ENCODE measurements around the gene SPINT2. TPM values are rescaled to one million over a fixed set of nuclear protein-coding genes. Genes with fewer than 3 reads are reported as not detected.
"Not testable (repeated sequence)": the region's sequence is repeated elsewhere in the genome, so short reads cannot be mapped to it uniquely, and the experiment has no call there.

The SPINT2 gene
- total and polyA plus RNA-seq, 4 donors, result 7.0 to 43.0 (median 10.7) TPM

DNA sequence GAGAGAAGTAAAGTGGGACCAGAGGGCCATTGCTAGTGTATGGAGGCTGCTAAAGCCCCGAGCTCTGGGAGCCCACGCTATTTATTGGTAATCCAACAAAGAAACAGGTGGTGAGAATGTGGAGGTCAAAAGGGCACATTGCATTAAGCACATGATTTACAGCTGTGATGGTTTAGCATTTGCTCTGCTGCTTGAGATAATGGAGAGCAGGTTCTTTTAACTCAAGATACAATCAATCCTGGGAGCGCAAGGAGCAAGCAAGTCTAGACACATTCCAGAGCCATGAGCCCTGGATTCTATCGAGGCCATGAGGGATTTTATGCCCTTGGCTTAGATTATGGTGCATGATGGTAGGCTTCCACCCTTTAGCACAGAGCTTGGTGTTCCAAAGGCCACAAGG is 74.6 kb downstream of the SPINT2 start:
- not testable (repeated sequence) for H3K9ac ChIP-seq (ENCODE audit: low read depth in 1 of 2, low read length in 2 of 2); H3K9me3 ChIP-seq (ENCODE audit: control insufficient read depth in 4 of 4, low read length in 3 of 4); H3K27me3 ChIP-seq (ENCODE audit: control insufficient read depth in 4 of 4, insufficient read depth in 4 of 4, low read length in 3 of 4); H3K4me3 ChIP-seq (ENCODE audit: low read depth in 1 of 3, low read length in 3 of 3); H3K27ac ChIP-seq (ENCODE audit: low read depth in 1 of 2, low read length in 2 of 2); H3K36me3 ChIP-seq (ENCODE audit: control insufficient read depth in 4 of 4, insufficient read depth in 3 of 4, low read depth in 1 of 4, low read length in 3 of 4); DNase-seq (ENCODE audit: low spot score)
- WGBS, result 73% methylated on average over 4 of the region's 4 CpGs
- H3K4me1 ChIP-seq (ENCODE audit: control insufficient read depth in 4 of 4, insufficient read depth in 4 of 4, low read length in 3 of 4), result peaks cover 3 to 15% (median 4%) of the 10 kb centered on the region in 4 donors

DNA sequence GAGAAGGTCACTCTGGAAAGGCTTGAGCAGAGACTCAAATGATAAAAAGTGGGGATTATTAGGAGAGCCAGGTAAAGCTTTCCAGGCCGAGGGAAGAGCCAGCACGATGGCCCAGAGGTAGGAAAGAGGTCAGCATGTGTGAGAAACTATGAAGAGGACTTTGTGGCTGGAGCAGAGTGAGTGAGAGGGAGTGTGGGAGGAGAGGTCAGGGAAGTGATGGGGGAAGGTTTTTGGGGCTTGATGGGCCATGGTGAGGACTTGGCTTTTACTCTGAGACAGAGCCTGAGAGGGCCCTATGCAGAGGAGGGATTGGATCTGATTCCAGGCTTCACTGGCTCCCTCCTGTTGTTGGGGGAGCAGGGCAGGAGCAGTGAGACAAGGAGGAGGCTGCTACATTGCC is 76.6 kb downstream of the SPINT2 start:
- Histone ChIP-seq H3K9ac (ENCODE audit: low read depth in 1 of 2, low read length in 2 of 2) (no peak overlapping the region), H3K27ac (ENCODE audit: low read depth in 1 of 2, low read length in 2 of 2) (no peak overlapping the region), H3K4me3 (ENCODE audit: low read depth in 1 of 3, low read length in 3 of 3) (no peak overlapping the region), H3K36me3 (ENCODE audit: control insufficient read depth in 4 of 4, insufficient read depth in 3 of 4, low read depth in 1 of 4, low read length in 3 of 4) (no peaks in the 10 kb centered on the region), H3K4me1 (ENCODE audit: control insufficient read depth in 4 of 4, insufficient read depth in 4 of 4, low read length in 3 of 4) (peaks cover 3 to 14% (median 4%) of the 10 kb centered on the region in 4 donors), H3K9me3 (ENCODE audit: control insufficient read depth in 4 of 4, low read length in 3 of 4) (no peaks in the 10 kb centered on the region), H3K27me3 (ENCODE audit: control insufficient read depth in 4 of 4, insufficient read depth in 4 of 4, low read length in 3 of 4) (no peaks in the 10 kb centered on the region)
- no peak for DNase-seq (ENCODE audit: low spot score)
- 94% methylated on average over 2 of the region's 2 CpGs for WGBS
- TF ChIP-seq FOXA1 (IDR thresholded peaks at IDR 0.05) (no peak), TAF1 (conservative IDR thresholded peaks at IDR 0.05) (no peak), HNF4A (conservative IDR thresholded peaks at IDR 0.05) (no peak), EGR1 (IDR thresholded peaks at IDR 0.05; ENCODE audit: low read depth in 2 of 2) (no peak), YY1 (IDR thresholded peaks at IDR 0.05) (no peak), GABPA (IDR thresholded peaks at IDR 0.05 in 1 of 2, conservative IDR thresholded peaks at IDR 0.05 in 1 of 2) (no peak), HNF4G (IDR thresholded peaks at IDR 0.05) (no peak), NR2F2 (IDR thresholded peaks at IDR 0.05) (no peak), JUND (IDR thresholded peaks at IDR 0.05) (no peak), FOXA2 (IDR thresholded peaks at IDR 0.05) (no peak), RAD21 (IDR thresholded peaks at IDR 0.05) (no peak), SP1 (IDR thresholded peaks at IDR 0.05) (no peak), RXRA (IDR thresholded peaks at IDR 0.05) (no peak)
- TF ChIP-seq, protein P1, sequence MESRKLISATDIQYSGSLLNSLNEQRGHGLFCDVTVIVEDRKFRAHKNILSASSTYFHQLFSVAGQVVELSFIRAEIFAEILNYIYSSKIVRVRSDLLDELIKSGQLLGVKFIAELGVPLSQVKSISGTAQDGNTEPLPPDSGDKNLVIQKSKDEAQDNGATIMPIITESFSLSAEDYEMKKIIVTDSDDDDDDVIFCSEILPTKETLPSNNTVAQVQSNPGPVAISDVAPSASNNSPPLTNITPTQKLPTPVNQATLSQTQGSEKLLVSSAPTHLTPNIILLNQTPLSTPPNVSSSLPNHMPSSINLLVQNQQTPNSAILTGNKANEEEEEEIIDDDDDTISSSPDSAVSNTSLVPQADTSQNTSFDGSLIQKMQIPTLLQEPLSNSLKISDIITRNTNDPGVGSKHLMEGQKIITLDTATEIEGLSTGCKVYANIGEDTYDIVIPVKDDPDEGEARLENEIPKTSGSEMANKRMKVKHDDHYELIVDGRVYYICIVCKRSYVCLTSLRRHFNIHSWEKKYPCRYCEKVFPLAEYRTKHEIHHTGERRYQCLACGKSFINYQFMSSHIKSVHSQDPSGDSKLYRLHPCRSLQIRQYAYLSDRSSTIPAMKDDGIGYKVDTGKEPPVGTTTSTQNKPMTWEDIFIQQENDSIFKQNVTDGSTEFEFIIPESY (IDR thresholded peaks at IDR 0.05), result no peak
- TF ChIP-seq, protein P2, sequence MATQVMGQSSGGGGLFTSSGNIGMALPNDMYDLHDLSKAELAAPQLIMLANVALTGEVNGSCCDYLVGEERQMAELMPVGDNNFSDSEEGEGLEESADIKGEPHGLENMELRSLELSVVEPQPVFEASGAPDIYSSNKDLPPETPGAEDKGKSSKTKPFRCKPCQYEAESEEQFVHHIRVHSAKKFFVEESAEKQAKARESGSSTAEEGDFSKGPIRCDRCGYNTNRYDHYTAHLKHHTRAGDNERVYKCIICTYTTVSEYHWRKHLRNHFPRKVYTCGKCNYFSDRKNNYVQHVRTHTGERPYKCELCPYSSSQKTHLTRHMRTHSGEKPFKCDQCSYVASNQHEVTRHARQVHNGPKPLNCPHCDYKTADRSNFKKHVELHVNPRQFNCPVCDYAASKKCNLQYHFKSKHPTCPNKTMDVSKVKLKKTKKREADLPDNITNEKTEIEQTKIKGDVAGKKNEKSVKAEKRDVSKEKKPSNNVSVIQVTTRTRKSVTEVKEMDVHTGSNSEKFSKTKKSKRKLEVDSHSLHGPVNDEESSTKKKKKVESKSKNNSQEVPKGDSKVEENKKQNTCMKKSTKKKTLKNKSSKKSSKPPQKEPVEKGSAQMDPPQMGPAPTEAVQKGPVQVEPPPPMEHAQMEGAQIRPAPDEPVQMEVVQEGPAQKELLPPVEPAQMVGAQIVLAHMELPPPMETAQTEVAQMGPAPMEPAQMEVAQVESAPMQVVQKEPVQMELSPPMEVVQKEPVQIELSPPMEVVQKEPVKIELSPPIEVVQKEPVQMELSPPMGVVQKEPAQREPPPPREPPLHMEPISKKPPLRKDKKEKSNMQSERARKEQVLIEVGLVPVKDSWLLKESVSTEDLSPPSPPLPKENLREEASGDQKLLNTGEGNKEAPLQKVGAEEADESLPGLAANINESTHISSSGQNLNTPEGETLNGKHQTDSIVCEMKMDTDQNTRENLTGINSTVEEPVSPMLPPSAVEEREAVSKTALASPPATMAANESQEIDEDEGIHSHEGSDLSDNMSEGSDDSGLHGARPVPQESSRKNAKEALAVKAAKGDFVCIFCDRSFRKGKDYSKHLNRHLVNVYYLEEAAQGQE (IDR thresholded peaks at IDR 0.05), result no peak
- TF ChIP-seq, protein P3, sequence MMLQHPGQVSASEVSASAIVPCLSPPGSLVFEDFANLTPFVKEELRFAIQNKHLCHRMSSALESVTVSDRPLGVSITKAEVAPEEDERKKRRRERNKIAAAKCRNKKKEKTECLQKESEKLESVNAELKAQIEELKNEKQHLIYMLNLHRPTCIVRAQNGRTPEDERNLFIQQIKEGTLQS (IDR thresholded peaks at IDR 0.05), result no peak
- TF ChIP-seq, protein P4, sequence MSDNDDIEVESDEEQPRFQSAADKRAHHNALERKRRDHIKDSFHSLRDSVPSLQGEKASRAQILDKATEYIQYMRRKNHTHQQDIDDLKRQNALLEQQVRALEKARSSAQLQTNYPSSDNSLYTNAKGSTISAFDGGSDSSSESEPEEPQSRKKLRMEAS (IDR thresholded peaks at IDR 0.05), result no peak
- TF ChIP-seq, protein P5, sequence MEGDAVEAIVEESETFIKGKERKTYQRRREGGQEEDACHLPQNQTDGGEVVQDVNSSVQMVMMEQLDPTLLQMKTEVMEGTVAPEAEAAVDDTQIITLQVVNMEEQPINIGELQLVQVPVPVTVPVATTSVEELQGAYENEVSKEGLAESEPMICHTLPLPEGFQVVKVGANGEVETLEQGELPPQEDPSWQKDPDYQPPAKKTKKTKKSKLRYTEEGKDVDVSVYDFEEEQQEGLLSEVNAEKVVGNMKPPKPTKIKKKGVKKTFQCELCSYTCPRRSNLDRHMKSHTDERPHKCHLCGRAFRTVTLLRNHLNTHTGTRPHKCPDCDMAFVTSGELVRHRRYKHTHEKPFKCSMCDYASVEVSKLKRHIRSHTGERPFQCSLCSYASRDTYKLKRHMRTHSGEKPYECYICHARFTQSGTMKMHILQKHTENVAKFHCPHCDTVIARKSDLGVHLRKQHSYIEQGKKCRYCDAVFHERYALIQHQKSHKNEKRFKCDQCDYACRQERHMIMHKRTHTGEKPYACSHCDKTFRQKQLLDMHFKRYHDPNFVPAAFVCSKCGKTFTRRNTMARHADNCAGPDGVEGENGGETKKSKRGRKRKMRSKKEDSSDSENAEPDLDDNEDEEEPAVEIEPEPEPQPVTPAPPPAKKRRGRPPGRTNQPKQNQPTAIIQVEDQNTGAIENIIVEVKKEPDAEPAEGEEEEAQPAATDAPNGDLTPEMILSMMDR (IDR thresholded peaks at IDR 0.05; ENCODE audit: low read depth, low read length, missing input control), result no peak

Small RNA genes within 50 kb of the gene (small RNA-seq; reads per million reads assigned to genes)
- not detected for gene RF00019

Other genes starting within 250 kb of the SPINT2 start
- gene DPF1, start 40.4 kb upstream of the SPINT2 start, total RNA-seq, result not detected
- gene DPF1, start 40.4 kb upstream of the SPINT2 start, polyA plus RNA-seq, result not detected
- 1 to 10 TPM; 2.7 to 3.0 TPM for gene PPP1R14A, start 8.2 kb upstream of the SPINT2 start, total RNA-seq
- gene PPP1R14A, start 8.2 kb upstream of the SPINT2 start, polyA plus RNA-seq, result 1 to 10 TPM; 9.7 to 10.0 TPM
- 1 to 10 TPM in 1 of 2 donors, not detected in 1; 1.6 TPM for gene C19orf33, start 39.7 kb downstream of the SPINT2 start, total RNA-seq
- gene C19orf33, start 39.7 kb downstream of the SPINT2 start, polyA plus RNA-seq, result under 1 TPM in 1 of 2 donors, not detected in 1; 0.36 TPM
- gene YIF1B, start 51.4 kb downstream of the SPINT2 start, total RNA-seq, result 10 to 100 TPM; 34.1 to 42.8 TPM
- 10 to 100 TPM; 43.0 to 74.1 TPM for gene YIF1B, start 51.4 kb downstream of the SPINT2 start, polyA plus RNA-seq
- 1 to 10 TPM; 3.0 to 4.6 TPM for gene KCNK6, start 55.3 kb downstream of the SPINT2 start, total RNA-seq
- gene KCNK6, start 55.3 kb downstream of the SPINT2 start, polyA plus RNA-seq, result 1 to 10 TPM; 1.2 to 2.5 TPM
- 1 to 10 TPM; 1.8 to 3.3 TPM for gene CATSPERG, start 71.3 kb downstream of the SPINT2 start, total RNA-seq
- 1 to 10 TPM; 1.2 to 1.6 TPM for gene CATSPERG, start 71.3 kb downstream of the SPINT2 start, polyA plus RNA-seq
- 100 to 1,000 TPM; 129 to 134 TPM for gene PSMD8, start 110.0 kb downstream of the SPINT2 start, total RNA-seq
- 100 to 1,000 TPM in 1 of 2 donors, 10 to 100 TPM in 1; 89.3 to 110 TPM for gene PSMD8, start 110.0 kb downstream of the SPINT2 start, polyA plus RNA-seq
- not detected for gene GGN, start 123.5 kb downstream of the SPINT2 start, total RNA-seq
- not detected for gene GGN, start 123.5 kb downstream of the SPINT2 start, polyA plus RNA-seq
- gene SPRED3, start 124.1 kb downstream of the SPINT2 start, total RNA-seq, result under 1 TPM in 1 of 2 donors, not detected in 1; under 0.01 TPM
- under 1 TPM in 1 of 2 donors, not detected in 1; 0.09 TPM for gene SPRED3, start 124.1 kb downstream of the SPINT2 start, polyA plus RNA-seq
- 1 to 10 TPM; 4.2 to 7.1 TPM for gene FAM98C, start 138.5 kb downstream of the SPINT2 start, total RNA-seq
- gene FAM98C, start 138.5 kb downstream of the SPINT2 start, polyA plus RNA-seq, result 1 to 10 TPM; 5.3 to 8.5 TPM
- 1 to 10 TPM; 1.9 to 2.4 TPM for gene RASGRP4, start 161.6 kb downstream of the SPINT2 start, total RNA-seq
- gene RASGRP4, start 161.6 kb downstream of the SPINT2 start, polyA plus RNA-seq, result 1 to 10 TPM in 1 of 2 donors, under 1 TPM in 1; 0.60 to 1.4 TPM
- gene RYR1, start 169.1 kb downstream of the SPINT2 start, total RNA-seq, result under 1 TPM; 0.33 to 0.70 TPM
- under 1 TPM; 0.01 to 0.25 TPM for gene RYR1, start 169.1 kb downstream of the SPINT2 start, polyA plus RNA-seq